Islet precursor cell (in vitro differentiated cells): ENCODE results near the gene ACTL8.
A peak's percentile ranks its signal among the peaks of the same experiment; 100 is the strongest.

ENCODE experiments used
- DNase-seq: peaks from one replicate; pipeline ENCODE4 v3.0.0-alpha.2; 2018

The ACTL8 gene

DNA sequence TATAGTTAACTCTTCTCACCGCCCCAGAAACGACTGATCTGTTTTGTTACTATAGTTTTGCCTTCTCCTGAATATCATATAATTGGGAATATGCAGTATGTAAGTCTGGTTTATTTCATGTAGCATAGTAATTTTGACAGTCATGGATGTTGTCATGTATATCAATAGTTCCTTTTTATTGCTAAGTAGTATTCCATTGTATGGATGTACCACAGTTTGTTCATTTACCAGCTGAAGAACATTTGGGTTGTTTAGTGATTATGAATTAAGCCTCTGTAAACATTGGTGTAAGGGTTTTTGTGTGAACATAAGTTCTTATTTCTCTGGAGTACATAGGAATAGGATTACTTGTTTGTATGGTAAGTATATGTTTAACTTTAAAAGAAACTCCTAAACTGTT, 55.5 kb downstream of the ACTL8 start:
- no peak for DNase-seq

DNA sequence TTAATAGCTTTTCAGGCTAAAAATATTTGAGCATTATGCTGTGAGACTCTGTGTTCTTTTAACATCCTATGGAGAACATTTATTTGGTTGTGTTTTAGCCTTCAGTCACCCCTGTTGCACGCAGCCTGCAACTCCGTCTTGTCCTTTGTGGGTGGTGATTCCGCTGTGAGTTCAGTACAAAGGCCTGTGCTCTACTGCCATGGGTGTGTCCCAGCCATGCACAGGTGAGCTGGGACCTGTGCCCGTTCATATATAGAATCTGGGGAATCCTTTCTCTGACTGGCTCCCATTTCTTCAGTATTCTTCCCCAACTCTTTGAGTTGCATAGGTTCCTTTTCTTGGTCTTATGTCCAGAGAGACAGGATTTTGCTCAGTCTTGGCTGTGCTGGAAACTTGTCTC, 61.4 kb downstream of the ACTL8 start:
- DNase-seq: peak; percentile 9

DNA sequence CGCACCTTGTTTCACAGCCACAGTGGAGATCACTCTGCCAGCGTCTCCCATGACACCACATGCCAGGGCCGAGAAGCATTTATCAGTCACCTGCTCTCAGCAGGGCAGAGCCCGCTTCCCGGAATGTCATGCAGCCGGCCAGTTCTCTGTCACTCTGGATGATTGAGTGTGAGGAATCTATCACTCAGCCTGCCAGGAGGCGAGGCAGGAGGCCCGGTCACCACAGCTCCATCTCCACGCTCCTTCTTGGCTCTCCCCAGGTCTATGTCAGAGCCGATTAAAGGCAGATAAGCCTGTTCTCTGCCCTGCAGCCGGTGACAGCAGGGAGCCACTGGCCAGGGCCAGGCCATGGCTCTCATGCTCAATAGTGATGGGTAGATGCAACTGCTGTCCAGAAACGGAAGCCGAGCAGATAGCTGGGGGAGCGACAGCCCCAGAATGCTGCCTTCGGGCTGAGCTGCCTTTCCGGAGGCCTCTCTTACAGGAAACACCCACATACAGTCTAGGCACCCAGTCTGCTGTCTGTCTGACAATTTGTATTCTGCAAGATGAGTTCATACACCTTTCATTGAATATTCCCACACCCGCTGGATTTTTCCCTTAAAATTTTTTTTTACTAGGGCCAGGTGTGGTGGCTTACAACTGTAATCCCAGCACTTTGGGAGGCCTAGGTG, 64.1 kb downstream of the ACTL8 start:
- peak; percentile 40 for DNase-seq

DNA sequence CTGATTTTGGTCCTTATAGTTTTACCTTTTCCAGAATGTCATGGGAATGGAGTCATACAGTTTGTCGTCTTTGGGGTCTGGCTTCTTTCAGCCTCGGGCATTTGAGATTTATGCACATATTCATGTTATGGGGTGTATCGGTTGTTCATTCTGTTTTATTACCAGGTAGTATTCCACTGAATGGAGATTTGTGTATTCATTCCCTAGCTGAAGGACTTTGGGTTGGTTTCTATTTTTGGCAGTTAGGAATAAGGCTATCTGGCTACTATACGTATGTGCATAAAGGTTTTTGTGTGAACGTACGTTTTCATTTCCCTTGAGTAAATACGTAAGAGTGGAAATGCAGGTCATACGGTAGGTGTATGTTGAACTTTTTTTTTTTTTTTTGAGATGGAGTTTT, 65.1 kb downstream of the ACTL8 start:
- peak; percentile 10 for DNase-seq

DNA sequence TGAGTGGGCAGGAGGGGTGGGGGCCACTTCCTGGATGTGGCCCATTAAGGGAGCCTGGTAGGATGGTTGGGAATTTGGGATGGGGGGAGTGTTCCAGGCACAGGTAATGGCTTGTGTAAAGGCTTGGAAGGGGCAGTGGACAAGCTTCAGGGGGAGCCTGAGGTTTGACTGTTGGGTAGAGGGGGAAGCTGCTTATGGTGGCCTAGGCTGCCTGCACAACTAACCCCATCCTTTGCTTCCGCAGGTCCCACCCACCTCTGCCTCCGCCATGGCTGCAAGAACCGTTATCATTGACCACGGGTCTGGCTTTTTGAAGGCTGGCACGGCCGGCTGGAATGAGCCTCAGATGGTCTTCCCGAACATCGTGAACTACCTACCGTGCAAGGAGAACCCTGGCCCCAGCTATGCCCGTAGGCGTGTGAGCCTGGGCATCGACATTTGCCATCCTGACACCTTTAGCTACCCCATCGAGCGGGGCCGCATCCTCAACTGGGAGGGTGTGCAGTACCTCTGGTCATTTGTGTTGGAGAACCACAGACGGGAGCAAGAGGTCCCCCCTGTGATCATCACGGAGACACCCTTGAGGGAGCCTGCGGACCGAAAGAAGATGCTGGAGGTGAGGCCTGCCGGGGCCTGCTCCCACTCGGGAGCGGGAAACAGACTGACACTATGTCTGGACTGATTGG, 67.8 kb downstream of the ACTL8 start:
- peak; percentile 27 for DNase-seq

DNA sequence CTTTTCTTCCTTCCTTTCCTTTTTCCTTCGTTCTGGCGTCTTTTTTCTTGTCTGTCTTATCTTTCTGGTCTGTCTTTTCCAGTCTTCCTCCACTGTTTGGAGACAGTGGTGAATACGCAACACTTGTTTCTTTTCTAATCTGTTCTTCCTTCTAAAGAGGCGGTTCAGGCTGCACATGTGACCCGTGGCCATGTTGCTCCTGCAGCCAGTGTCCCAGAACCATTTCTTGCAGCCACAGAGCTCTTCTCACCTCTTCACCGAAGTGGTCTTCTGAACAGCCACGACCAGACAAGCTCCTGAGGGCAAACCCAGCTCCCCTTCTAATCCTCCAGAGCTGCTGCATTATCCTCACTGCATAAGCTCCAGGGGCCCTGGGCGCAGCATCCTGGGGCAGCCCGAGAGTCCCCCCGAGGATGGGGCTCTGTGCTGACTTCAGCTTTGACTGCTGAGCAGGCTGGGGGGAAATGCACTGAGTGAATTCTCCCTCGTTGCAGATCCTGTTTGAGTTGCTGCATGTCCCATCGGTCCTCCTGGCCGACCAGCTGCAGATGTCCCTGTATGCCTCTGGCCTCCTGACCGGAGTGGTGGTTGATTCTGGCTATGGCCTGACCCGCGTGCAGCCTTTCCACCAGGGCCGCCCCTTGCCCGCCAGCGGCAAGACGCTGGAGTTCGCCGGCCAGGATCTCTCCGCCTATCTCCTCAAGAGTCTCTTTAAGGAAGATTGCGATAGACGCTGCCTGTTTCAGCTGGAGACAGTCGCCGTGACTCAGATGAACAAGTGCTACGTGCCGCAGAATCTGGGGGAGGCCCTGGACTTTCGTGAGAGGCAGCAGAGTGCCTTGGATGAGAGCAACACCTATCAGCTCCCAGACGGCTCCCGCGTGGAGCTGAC, 70.4 kb downstream of the ACTL8 start:
- peak; percentile 24 for DNase-seq

DNA sequence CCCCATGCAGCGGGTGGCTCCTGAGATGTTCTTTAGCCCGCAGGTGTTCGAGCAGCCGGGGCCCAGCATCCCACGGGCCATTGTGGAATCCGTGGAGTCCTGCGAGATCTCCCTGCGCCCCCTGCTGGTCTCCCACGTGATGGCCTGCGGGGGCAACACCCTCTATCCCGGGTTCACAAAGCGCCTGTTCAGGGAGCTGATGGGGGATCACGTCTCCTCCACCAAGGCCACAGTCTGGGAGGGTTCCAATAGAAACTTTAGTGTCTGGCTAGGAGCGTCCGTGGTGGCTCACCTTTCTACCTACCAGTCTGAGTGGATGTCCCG, 71.0 kb downstream of the ACTL8 start:
- DNase-seq: peak; percentile 74

DNA sequence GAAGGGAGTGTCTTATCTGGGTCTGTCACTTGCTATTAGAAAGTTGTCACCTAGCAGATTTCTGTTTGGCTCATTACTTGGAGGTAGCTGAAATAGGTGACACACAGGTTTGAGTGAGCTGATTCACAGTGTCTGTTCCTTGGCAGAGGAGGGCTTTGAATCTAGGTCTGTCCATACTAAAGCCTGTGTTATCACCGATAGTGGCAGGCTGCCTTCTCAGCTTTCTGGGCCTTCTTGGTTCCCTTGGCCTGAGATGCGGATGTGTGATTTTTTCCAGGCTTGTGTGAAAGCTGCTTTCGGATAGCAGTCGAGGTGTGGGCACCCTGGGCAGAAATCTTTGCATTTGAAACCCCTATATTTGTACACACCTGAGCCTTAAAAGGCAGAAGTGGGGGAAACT, 73.9 kb downstream of the ACTL8 start:
- peak; percentile 28 for DNase-seq

DNA sequence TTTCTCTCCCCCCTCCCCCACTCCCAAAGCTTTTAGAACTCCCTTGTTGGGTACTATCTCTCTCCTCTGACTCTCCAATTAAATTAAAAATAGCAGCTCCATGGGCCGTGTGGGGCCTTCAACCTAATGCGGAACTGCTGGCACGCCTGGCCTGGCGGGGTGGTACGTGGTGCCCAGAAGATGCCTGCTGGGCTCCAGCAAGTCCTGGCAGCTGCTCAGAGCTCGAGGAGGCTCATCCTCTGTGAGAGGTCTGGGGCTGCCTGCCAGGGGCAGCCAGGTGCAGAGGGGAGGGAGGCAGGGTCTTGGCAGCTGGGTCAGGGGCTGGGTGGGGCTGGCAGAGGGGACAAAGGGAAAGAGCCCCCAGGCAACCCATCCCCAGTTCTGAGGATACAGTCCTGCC, 74.4 kb downstream of the ACTL8 start:
- DNase-seq: peak; percentile 32

DNA sequence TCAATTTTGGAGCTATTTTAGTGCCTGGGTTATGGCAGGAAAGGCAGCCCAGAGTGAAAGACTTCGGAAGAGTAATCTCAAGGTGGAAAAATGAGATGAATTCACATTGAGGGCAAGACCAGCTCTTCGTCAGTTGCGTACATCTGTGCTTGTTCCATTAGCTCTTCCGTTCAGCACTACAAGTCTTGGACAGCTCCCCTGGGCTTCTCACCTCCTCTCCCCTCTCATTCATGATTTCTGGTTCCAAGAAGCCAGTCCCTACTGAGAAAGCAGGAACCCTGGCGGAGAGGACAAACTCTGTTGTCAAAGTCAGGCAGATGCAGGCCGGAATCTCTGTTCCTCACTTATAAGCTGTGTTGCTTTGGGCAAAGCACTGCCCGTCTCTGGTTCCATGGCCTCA, 76.5 kb downstream of the ACTL8 start:
- DNase-seq: peak; percentile 76

DNA sequence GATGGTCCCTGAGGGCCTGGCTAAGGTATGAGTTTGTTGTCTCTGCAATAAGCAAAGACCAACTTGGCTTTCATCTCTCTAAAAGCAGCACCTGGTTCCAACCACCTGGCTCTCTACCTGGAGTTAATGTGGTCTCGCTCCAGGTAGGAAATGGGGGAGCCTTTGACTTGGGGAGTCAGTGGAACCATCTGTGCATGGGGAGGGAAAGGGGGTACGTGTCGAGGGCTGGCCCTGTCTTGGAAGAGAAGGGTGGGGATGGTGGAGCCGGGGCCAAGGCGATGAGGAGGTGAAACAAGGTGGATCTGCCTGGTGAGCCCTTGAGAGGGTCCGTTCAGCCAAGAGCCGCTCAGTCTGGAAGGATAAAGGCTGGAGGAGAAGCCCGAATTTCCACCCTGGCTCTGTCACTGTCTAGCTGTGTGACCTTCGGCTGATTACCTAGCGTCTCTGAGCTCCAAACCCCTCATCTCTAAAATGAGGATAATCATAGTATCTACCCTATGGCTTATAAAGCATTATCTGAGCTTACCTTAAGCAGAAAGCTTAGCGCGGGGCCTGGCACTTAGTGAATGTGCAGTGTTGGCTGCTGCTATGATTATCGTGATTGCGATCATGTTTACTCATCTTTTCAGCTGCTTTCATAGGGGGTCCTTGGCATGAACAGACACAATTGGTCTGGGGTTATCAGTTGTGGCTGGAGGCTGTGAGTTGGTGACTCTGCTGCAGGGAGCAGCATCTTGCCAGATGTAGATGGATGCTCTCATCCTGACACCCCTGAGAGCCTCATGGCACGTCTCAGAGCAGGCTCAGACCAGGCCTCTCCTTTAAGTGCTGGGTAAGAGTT, 78.7 kb downstream of the ACTL8 start:
- DNase-seq: peak; percentile 45

DNA sequence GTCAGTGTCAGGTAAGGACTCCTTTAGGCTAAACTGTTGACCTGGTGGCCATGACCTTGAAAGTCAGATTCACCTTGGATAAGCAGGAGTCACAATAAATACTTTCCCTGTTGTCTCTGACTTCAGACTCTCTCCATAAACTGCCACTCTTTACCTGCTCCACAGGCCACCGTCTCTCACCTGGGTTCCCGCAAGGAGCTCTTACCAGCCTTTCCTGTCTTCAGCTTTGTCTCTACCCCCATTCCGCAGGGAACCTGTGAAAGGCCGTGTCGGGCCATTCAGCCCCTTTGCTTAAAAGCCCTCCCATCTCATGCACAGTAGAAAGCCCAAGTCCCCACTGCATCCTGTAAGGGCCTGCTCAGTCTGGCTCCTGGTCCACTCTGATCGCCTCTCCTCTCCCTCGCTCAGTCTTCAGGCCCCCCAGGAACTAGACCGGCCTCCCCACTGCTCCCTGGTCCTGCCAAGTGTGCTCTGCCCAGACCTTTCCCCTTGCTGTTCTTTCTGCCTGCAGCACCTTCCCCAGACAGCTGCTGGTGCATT, 79.5 kb downstream of the ACTL8 start:
- peak; percentile 31 for DNase-seq

DNA sequence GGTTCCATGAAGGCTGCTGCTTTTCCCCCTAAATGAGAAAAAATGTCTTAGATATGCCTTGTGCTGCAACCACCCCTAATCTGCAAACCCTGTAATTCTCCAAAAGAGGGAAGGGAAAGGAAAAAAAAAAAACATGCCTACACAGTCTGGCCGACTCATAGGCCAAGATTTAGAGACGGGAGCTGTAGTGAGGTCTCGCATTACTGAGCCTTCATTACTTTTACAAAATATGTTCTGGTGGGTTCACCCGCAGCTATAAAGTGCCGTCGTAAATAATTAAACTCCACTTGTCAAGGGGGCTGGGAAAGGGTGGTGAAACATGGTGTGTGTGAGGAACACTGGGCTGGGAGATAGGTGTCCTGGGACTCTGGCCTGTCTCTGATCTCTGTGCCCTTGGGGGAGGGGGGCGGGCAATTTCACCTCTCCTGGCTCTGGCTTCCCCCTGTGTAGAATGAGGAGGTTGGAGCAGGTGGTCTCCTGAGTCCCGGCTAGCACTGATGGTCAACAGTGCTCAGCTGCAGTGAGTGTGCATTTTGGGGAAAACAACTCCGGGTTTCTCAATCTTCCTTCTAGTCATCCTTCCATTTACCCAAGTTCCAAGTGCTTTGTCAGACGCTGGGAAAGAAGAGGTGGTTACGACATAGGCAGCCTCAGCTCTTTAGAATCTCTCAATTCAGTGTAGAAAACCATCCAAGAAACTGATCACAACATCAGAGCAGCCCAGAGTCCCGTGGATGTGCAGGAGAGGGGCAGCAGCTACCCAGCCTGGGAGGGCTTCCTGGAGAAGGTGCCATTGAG, 82.3 kb downstream of the ACTL8 start:
- DNase-seq: no peak

DNA sequence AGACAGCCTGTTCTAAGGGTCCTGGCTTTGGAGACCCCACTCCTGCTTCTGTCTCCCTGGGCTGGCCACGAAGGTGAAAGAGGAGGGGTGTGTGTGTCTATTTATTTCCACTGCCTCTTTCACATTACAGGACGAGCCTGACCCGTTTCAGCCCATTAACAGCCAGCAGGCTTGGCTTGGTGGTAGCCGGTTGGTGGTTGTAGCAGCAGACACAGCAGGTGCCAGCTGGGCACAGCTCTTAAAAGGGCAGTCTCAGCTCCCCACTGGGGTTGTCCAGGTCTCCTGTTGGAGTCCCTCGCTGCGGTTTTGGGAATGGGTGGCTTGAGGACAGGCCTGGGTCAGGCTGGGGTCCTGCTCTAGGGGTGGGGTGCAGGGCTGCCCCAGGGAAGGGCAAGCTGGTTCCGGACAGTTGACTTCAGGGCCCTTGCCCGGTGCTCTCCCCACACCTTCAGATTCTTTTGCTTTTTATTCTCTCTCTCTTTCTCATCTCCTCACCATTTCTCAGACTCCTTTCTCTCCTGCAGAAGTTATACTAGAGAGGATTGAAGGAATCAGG, 84.6 kb downstream of the ACTL8 start:
- no peak for DNase-seq

DNA sequence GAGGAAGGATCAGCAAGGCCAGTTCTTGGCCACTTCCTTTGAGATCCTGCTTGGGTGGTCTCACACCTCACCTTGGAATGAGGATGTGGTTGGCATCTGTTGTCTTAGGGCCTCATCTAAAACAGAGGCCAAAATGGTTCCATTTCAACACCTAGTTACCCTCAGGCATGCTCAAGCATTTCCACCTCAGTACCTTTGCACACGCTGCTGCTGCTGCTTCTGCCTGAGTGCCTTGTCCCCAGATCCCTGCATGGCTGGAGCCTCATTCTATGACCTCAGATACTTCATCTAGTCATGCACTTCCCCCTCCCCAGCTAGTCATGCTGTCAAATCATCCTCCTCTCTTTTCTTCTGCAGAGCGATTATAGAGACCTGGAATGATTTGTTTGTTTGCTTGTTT, 86.8 kb downstream of the ACTL8 start:
- DNase-seq: no peak

DNA sequence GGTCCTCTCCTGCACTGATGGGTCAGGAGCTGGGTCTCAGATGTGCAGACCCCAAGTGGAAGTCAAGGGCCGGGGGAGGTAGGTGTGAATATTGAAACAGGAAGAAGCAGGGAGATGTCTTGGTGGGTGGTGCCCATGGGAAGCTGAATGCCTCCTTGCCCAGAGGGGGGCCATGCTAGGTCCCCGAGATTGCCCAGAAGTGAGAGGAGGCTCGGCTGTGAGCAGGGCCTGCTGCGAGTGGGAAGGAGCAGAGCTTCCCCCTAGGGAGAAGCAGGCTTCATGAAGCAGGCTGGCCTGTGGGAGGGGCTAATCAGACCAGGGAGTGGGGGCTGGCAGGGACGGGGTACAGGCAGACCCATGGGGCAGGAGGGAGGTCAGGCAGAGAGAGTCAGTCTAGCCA, 87.6 kb downstream of the ACTL8 start:
- DNase-seq: no peak

DNA sequence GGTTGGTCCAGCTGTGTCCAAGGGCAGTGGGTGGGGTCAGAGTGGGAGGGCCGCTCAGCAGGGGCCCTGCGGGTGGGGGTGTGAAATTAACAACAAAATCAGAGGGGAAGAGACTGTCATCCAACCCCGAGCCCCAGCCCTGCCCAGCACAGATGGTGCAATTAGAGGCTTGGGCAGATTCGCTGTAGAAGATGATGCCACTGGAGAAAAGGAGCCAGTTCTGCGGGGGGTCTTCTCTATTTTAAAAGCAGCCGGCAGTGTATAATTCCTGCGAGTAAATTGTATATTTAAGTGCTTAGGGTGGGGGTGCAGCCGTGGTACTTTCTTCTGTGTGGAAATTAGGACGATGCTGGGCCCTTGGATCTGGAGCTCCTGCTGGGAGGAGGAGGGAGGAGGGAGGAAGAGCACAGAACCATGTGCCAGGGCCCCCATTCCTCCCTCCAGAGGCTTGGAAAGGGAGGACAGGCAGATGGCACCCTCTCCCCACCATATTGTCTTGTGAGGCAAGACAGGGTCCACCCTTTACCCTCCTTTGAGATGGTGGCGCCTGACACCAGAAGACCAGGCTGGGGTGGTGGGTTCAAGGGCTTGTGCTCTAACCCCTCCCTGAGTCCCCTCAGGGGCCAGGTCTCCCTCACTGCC, 89.2 kb downstream of the ACTL8 start:
- DNase-seq: no peak

DNA sequence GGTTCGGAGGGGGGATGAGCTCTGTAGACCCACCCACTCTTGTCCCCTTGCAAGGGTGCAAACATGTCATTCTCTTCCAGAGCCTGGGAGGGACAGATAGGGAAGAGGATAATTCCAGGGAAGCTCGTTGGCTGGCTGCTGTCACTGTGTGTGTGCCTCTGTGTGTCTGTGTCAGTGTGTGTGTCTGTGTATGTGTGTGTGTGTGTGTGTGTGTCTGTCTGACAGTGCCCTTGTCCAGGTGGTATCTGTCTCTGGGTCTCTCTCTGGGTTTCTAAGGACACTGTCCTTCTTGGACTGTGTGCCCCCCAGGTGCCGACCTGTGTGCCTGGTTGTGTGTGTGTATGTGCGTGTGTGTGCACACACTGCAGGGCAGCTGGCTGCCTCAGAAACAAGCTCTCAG, 90.5 kb downstream of the ACTL8 start:
- no peak for DNase-seq

DNA sequence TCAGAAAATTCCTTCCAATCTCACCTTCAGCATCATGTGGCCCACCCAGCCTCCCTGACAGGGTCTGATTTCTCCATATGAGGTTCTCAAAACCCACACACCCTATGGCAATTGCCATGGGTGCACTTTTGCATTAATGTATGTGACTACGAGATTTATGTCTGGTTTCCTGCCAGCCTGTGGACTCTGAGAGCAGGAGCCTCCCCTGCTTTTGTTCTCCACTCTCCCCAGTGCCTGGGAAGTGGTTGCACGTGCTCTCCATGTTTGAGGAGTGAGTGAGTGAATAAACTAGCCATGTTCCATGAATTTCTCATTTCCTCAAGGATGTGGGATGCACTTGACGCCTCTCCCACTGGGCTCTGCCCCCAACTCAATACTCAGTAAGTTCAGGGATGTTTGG, 91.2 kb downstream of the ACTL8 start:
- no peak for DNase-seq

DNA sequence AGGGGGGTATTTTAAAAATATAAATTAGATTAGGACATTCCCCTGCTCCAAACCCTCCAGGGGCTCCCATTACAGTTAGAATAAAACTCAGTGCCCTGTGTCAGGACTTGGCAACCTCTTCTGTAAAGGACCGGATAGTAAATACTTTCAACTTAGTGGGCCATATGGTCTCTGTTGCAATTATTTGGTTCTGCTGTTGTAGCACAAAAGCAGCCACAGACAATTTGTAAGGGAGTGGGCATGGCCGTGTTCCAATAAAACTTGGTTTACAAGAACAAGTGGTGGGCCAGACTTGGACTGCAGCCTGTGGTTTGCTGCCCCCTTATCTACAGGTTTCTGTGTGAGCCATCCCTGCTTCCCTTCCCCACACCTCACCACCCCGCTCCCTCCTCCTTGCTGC, 92.0 kb downstream of the ACTL8 start:
- DNase-seq: no peak

DNA sequence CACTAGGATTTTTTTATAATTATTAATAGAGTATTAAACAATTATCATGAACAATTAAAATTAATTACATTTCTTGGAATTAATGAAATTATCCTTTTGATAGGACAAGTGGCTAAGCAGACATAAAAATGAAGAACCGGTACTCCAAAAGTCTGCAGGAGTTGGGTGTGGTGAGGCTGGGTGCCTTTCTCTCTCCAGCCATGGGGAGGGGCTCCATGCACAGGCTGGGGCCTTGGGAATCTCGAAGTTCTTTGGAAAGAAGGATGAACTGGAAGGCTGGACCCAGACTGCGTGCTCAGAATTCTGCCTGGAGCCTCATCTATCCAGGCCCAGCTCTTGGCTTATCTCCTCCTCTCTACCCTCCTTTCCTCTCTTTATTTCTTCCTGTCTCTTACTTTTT, 94.1 kb downstream of the ACTL8 start:
- DNase-seq: no peak
